HG03095 (cell line): Measurements from ENCODE around the gene SLC29A3.

Experiments
- ATAC-seq: cut with Tn5 transposase; IDR thresholded peaks from one replicate; pipeline ENCODE4 v1.9.1; 2021; ENCODE audit warnings: moderate library complexity; ENCODE audit not compliant: unreplicated experiment

The SLC29A3 gene

GRCh38 chr10:71299071-71299785, 19.8 kb upstream of the SLC29A3 start:
- no peak for ATAC-seq

GRCh38 chr10:71300555-71301370, 18.3 kb upstream of the SLC29A3 start:
- no peak for ATAC-seq

GRCh38 chr10:71301371-71301916, 17.6 kb upstream of the SLC29A3 start:
- ATAC-seq = no peak

- ATAC-seq = no peak
These were observed 16.6 kb upstream of the SLC29A3 start for GRCh38 chr10:71302451-71302850.

GRCh38 chr10:71302874-71303568, 16.0 kb upstream of the SLC29A3 start:
- no peak for ATAC-seq

GRCh38 chr10:71303569-71303907, 15.5 kb upstream of the SLC29A3 start:
- ATAC-seq = no peak

- ATAC-seq = no peak
These were observed 14.1 kb upstream of the SLC29A3 start for GRCh38 chr10:71304914-71305313.

GRCh38 chr10:71306979-71307378, 12.1 kb upstream of the SLC29A3 start:
- ATAC-seq = no peak

GRCh38 chr10:71307469-71308085, 11.5 kb upstream of the SLC29A3 start:
- no peak for ATAC-seq

GRCh38 chr10:71308244-71308643, 10.8 kb upstream of the SLC29A3 start:
- no peak for ATAC-seq

- ATAC-seq = no peak
These were observed 10.1 kb upstream of the SLC29A3 start for GRCh38 chr10:71308985-71309384.

- no peak for ATAC-seq
These were observed 9.1 kb upstream of the SLC29A3 start for GRCh38 chr10:71309919-71310318.

- no peak for ATAC-seq
These were observed 6.8 kb upstream of the SLC29A3 start for GRCh38 chr10:71312220-71312619.

GRCh38 chr10:71312811-71313789, 6.0 kb upstream of the SLC29A3 start:
- ATAC-seq = no peak

- no peak for ATAC-seq
These were observed 4.9 kb upstream of the SLC29A3 start for GRCh38 chr10:71314028-71314693.

- no peak for ATAC-seq
These were observed 4.3 kb upstream of the SLC29A3 start for GRCh38 chr10:71314694-71315225.

GRCh38 chr10:71316056-71316785, 2.8 kb upstream of the SLC29A3 start:
- no peak for ATAC-seq

GRCh38 chr10:71316786-71317160, 2.3 kb upstream of the SLC29A3 start:
- no peak for ATAC-seq

GRCh38 chr10:71317739-71318138, 1.3 kb upstream of the SLC29A3 start:
- ATAC-seq = no peak
